Type B pancreatic cell (in vitro differentiated cells): ENCODE measurements around the gene PXMP4. TPM values are rescaled to one million over a fixed set of nuclear protein-coding genes. Genes with fewer than 3 reads are reported as not detected.
A peak's percentile ranks its signal among the peaks of the same experiment; 100 is the strongest.

Experiments used
- DNase-seq: peaks from one replicate; pipeline ENCODE4 v3.0.0; 2021; ENCODE audit warnings: mixed read lengths; ENCODE audit not compliant: unreplicated experiment; ENCODE audit errors: extremely low spot score
- H3K27ac Mint-ChIP-seq: 2 replicates; pipeline ENCODE4 v1.8.0; 2021; ENCODE audit warnings: mild to moderate bottlenecking, mixed read lengths
- H3K27me3 Mint-ChIP-seq: 2 replicates; pipeline ENCODE4 v1.8.0; 2021; ENCODE audit warnings: mixed read lengths
- H3K36me3 Mint-ChIP-seq: 2 replicates; pipeline ENCODE4 v1.8.0; 2021; ENCODE audit warnings: mixed read lengths
- H3K4me1 Mint-ChIP-seq: one replicate; pipeline ENCODE4 v1.8.0; 2021; ENCODE audit warnings: mixed read lengths; ENCODE audit not compliant: unreplicated experiment
- H3K4me3 Mint-ChIP-seq: 2 replicates; pipeline ENCODE4 v1.8.0; 2021; ENCODE audit warnings: mild to moderate bottlenecking, mixed read lengths
- H3K9me3 Mint-ChIP-seq: 2 replicates; pipeline ENCODE4 v1.8.0; 2021; ENCODE audit warnings: mixed read lengths
- CTCF ChIP-seq: fragments of 200-600 bp; sonication (generic); conservative IDR thresholded peaks from 2 replicates; pipeline ENCODE4 v1.5.0; 2021; ENCODE audit warnings: antibody characterized with exemption, mild to moderate bottlenecking
- total RNA-seq: library from RNA; stranded (reverse); gene quantifications from 2 replicates; pipeline ENCODE4 v1.2.1, GENCODE V29; 2021; ENCODE audit warnings: low replicate concordance

PXMP4 gene
- total RNA-seq, 1 donor from 2014 or later: 10.3 TPM

- Mint-ChIP-seq H3K4me3 (no peak overlapping the region), H3K9me3 (peaks cover 15% of the 10 kb centered on the region), H3K36me3 (peaks cover 20% of the 10 kb centered on the region), H3K27me3 (no peaks in the 10 kb centered on the region), H3K4me1 (no peaks in the 10 kb centered on the region), H3K27ac (no peak overlapping the region)
- no peak for DNase-seq
- no peak for TF ChIP-seq CTCF
Observed at GRCh38 chr20:33740189-33740588, 20.1 kb upstream of the PXMP4 start.

GRCh38 chr20:33739493-33739892, 19.4 kb upstream of the PXMP4 start:
- DNase-seq: no peak
- Mint-ChIP-seq H3K9me3 (peaks cover 15% of the 10 kb centered on the region), H3K27me3 (no peaks in the 10 kb centered on the region), H3K4me1 (peaks cover under 1% of the 10 kb centered on the region), H3K4me3 (no peak overlapping the region), H3K27ac (no peak overlapping the region), H3K36me3 (peaks cover 18% of the 10 kb centered on the region)
- no peak for TF ChIP-seq CTCF

- no peaks in the 10 kb centered on the region for H3K27me3 Mint-ChIP-seq
- DNase-seq: no peak
- no peak overlapping the region for H3K4me3 Mint-ChIP-seq
- peaks cover 17% of the 10 kb centered on the region for H3K4me1 Mint-ChIP-seq
- H3K36me3 Mint-ChIP-seq: peaks cover 24% of the 10 kb centered on the region
- TF ChIP-seq CTCF: no peak
- H3K27ac Mint-ChIP-seq: no peak overlapping the region
- H3K9me3 Mint-ChIP-seq: peaks cover 21% of the 10 kb centered on the region
Observed at GRCh38 chr20:33736962-33737361, 16.9 kb upstream of the PXMP4 start.

- H3K36me3 Mint-ChIP-seq: peaks cover 24% of the 10 kb centered on the region
- no peak for DNase-seq
- H3K4me3 Mint-ChIP-seq: peak overlapping the region; percentile 65
- no peak for TF ChIP-seq CTCF
- H3K4me1 Mint-ChIP-seq: peaks cover 21% of the 10 kb centered on the region
- peak overlapping the region; percentile 93 for H3K27ac Mint-ChIP-seq
- H3K9me3 Mint-ChIP-seq: peaks cover 21% of the 10 kb centered on the region
- no peaks in the 10 kb centered on the region for H3K27me3 Mint-ChIP-seq
Observed at GRCh38 chr20:33733654-33734576, 13.8 kb upstream of the PXMP4 start.

GRCh38 chr20:33732166-33732970, 12.3 kb upstream of the PXMP4 start:
- Mint-ChIP-seq H3K27ac (peak overlapping the region; percentile 93), H3K9me3 (peaks cover 21% of the 10 kb centered on the region), H3K4me1 (peaks cover 21% of the 10 kb centered on the region), H3K36me3 (peaks cover 19% of the 10 kb centered on the region), H3K4me3 (peak overlapping the region; percentile 92), H3K27me3 (no peaks in the 10 kb centered on the region)
- no peak for TF ChIP-seq CTCF
- no peak for DNase-seq
